Amygdala (tissue), 56 donors: Measurements from ENCODE around the gene PLD4.
"Not testable (repeated sequence)": the region's sequence is repeated elsewhere in the genome, so short reads cannot be mapped to it uniquely, and the experiment has no call there.

Experiments
- DNase-seq, 56 donors: peaks; one replicate each; lab custom pipeline; 2025; lab: John Stamatoyannopoulos, UW

PLD4 gene

DNA sequence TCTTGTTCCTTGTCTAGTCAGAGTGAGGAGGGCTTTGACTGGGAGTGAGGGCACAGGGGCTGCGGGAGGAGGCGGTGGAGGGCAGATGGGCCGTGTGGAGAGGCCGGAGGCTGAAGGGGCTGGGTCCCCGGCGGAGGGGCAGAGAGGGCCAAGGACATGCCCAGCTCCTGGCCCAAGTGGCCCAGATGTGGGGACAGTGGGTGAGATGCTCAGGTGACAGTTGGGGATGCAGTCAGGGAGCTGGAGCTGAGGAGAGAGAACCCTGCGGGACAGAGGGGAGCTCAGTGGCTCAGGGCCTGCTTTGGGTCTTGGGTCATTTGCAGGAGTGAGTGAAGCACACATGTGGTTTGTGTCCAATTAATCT lies 26.5 kb upstream of the PLD4 start:
- no peak for DNase-seq

DNA sequence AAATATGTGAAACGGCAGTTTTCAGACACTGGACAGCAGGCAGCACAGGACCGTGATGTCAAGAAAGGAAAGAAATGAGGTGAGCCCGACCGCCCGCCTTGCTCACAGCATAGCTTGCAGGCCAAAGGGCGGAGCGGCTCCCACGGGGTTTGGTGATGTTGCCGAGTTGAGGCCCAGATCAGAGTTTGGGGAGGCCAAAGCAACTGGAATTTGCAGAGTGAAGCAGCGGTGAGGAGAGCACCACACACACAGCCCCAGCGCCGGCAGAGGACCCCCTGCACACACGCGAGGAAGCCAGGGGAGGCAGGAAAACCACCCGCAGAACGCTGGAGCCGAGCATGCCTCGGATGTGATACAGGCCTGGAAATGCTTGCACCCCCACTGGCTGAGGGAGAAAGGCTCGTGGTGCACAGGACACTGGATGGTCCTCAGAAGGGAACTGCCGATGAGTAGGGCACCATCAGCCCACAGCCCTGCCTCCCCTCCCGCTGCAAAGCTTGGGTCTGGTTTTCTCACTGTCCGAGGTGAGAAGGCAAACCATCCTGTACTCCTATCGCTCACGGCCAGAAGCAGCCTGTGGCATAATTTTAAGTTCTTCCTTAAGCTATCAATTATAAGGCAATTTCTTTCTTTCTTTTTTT lies 25.7 kb upstream of the PLD4 start:
- no peak for DNase-seq

DNA sequence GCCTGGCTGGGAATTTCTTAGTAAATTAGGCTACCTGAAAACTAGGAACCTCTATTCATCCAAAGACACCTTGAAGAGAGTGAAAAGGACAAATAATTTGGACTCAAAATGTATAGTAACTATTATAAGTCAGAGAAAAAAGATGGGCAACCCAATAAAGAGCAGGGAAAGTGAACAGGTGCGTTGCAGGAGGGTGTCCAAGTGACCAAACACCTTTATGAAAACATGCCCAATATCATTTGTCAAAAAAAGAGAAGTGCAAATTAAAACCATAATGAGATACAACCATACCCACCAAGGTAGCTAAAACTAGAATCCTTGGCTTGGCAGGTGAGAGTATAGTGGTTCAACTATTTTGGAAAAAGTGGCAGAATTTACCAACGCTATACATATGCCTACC lies 24.9 kb upstream of the PLD4 start:
- DNase-seq = no peak

DNA sequence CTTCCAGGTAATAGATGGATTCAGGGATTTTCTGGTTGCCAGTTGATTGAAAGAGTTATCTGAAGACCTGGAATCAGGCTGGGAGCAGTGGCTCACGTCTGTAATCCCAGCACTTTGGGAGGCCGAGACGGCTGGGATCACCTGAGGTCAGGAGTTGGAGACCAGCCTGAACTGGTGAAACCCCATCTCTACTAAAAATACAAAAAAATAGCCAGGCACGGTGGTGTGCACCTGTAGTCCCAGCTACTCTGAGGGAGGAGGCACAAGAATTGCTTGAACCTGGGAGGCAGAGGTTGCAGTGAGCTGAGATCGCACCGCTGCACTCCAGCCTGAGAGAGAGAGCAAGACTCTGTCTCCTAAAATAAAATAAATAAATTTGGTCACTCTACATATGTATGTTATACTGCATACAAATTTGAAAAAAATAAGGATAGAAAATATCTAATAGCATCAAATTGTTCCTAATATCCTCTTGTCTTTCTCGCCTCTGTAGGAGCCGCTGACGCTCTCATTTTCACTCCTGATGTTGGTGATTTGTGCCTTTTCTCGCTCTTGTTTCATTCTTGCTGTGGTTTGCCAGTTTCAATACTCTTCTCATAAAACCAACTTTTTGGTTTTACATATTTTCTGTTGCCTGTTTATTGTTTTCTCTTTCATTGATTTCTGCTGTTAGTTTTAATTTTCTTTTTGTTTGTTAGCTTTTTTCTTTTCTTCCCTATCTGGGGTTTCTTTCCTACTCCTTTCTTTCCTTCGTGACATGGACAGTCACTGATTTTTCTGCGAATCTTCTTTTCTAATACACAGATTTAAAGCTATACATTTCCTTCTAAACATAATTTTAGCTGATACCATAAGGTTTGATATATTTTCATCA lies 23.8 kb upstream of the PLD4 start:
- DNase-seq = no peak

DNA sequence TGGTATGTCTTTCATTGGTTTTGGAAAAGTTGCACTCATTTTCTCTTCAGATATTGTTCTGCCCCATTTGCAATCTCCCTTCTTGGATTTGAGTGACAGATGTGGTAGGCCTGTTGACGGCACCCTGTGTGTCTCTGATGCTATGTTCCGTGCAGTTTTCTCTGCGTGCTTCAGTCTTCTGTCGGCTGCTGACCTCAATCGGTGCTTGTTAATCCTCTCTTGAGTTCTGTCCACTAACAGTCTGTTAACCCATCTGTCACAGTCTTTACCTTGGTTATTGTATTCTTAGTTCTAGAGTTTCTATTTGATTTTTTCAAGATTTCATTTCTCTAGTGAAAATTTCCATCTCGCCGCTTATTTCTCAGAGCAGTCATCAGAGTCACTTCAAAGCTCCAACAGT lies 20.7 kb upstream of the PLD4 start:
- DNase-seq = no peak

DNA sequence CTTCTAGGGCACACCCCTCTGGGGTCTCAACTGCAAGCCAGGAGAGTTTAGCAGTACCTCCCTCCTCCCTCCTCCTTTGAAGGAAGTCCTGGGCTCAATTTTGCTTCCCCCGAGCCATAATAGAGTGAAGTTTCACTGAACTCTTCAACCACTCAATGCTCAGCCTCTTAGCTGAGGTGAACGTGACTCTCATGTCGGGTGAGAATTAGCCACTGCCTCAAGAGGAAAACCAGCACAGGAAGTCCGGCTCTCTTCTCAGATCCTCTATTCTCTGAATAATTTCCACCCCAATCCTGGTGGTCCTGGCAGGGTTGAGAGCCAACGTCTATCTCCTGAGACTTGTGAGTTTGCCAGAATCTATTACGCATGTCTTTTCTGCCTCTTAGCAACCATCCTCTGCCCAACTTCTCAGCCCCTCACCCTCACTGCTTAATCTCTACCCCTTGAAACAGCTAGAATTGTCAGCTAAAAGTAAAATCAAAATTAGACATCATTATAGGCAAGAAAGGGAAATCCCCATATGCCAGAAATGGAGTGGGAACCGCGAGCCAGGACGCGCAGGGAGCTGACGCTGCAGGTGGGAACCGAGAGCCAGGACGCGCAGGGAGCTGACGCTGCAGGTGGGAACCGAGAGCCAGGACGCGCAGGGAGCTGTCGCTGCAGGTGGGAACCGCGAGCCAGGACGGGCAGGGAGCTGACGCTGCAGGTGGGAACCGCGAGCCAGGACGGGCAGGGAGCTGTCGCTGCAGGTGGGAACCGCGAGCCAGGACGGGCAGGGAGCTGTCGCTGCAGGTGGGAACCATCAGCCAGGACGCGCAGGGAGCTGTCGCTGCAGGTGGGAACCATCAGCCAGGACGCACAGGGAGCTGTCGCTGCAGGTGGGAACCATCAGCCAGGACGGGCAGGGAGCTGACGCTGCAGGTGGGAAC lies 19.8 kb upstream of the PLD4 start:
- not testable (repeated sequence) for DNase-seq

DNA sequence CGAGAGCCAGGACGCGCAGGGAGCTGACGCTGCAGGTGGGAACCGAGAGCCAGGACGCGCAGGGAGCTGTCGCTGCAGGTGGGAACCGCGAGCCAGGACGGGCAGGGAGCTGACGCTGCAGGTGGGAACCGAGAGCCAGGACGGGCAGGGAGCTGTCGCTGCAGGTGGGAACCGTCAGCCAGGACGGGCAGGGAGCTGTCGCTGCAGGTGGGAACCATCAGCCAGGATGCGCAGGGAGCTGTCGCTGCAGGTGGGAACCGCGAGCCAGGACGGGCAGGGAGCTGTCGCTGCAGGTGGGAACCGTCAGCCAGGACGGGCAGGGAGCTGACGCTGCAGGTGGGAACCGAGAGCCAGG lies 19.1 kb upstream of the PLD4 start:
- DNase-seq = not testable (repeated sequence)

DNA sequence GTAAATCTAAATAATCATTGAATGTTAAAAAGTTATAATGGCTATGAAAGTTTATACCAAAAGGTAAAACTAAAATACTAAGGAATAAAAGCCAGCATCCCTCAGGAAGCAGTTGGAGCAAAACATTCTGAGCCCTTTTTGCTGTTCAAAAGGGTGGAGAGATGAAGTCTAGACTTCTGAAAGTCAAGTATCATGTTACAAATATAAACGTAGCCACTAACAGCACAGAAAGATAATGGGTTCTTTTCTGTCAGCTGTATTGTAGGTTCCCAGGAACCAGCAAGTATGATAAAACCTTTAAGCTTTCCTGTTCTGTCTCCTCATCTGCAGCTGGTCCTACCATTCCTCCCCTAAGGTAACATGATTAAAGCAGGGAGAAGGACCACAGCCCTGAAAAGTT lies 16.4 kb upstream of the PLD4 start:
- no peak for DNase-seq

DNA sequence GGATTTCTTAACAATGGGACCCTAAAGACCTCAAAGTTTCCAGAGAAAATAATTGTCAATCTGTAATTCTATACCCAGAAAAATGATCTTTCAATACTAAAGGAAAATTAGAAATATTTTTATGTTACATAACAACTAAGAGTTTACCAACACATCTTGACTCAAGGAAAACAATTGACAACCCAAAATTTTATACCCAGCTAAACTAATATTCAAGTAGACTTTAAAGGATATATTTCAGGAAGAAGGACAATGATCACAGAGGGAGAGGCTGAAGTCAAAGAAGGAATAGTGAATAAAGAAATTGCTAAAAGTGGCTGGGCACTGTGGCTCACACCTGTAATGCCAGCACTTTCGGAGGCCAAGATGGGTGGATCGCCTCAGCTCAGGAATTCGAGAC lies 12.6 kb upstream of the PLD4 start:
- DNase-seq = no peak

DNA sequence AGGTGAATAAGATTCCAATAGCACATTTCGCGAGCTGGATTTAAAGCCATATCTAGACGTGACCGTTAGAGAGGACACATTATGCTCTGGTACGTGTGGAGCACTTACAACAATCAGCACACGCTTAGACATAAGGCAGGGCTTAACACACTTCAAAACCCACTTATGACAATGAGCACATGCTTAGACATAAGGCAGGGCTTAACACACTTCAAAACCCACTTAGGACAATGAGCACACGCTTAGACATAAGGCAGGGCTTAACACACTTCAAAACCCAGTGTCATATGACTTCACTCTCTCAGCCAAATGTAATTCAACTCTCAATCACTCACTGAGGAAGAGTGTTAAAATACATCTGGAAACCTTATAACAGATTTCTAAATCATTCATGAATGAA lies 11.2 kb upstream of the PLD4 start:
- no peak for DNase-seq

DNA sequence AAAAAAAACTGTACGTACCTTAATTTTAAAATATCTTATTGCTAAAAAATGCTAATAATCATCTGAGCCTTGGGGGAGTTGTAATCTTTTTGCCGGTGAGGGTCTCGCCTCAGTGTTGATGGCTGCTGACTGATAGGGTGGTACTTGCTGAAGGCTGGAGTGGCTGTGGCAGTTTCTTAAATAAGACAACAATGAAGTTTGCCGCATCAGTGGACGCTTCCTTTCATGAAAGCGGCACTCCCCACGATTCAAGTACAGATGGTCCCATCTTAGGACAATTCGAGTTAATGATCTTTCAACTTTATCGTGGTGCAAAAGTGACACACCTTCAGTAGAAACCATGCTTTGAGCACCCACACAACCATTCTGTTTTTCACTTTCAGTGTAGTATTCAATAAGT lies 7.6 kb upstream of the PLD4 start:
- DNase-seq = no peak

DNA sequence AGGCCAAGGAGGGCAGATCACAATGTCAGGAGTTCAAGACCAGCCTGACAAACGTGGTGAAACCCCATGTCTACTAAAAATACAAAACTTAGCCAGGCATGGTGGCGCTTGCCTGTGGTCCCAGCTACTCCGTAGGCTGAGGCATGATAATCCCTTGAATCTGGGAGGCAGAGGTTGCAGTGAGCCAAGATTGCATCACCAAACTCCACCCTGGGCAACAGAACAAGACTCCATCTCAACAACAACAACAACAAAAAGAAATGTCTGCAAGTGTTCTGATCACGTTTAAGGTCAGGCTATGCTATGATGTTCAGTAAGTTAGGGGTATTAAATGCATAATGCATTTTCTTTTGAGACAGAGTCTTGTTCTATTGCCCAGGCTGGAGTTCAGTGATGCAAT lies 6.7 kb upstream of the PLD4 start:
- no peak for DNase-seq

DNA sequence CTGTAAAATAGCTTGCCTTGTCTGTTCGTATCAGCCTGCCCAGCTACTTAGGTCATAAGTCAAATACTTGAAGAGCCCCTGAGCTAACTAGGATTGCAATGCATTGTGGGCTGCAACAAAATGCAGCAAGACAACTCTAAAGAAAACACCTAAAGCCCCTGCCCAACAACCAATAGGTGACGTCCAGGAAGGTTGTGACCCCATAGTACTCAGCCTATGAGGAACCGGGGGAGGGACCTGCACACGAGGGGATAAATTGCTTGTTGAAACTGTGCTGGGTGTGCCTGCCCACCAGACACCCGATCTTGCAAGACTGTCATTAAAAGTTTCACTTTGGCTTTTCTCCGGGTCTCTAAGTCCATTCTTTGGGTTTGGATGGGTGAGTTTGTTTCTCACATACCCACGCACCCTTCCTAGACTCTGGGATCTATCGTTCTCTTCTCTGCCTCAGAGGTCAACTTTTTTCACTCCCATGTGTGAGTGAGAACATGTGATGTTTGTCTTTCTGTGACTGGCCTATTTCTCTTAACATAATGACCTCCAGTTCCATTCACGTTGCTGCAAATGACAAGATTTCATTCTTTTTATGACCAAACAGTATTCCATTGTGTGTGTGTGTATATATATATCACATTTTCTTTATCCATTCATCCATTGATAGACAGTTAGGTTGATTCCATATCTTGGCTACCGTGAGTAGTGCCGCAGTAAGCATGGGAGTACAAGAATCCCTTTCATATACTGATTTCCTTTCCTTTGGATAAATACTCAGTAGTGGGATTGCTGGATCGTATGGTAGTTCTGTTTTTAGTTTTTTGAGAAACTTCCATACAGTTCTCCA lies 5.3 kb upstream of the PLD4 start:
- DNase-seq = not testable (repeated sequence)

DNA sequence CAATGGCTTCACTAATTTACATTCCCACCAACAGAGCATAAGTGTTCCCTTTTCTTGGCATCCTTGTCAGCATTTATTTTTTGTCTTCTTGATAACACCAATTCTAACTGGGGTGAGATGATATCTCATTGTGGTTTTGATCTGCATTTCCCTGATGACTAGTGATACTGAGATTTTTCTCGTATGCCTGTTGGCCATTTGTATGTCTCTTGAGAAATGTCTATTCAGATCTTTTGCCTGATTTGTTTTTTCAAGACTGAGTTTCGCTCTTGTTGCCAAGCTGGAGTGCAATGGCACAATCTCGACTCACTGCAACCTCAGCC lies 4.7 kb upstream of the PLD4 start:
- DNase-seq = no peak

DNA sequence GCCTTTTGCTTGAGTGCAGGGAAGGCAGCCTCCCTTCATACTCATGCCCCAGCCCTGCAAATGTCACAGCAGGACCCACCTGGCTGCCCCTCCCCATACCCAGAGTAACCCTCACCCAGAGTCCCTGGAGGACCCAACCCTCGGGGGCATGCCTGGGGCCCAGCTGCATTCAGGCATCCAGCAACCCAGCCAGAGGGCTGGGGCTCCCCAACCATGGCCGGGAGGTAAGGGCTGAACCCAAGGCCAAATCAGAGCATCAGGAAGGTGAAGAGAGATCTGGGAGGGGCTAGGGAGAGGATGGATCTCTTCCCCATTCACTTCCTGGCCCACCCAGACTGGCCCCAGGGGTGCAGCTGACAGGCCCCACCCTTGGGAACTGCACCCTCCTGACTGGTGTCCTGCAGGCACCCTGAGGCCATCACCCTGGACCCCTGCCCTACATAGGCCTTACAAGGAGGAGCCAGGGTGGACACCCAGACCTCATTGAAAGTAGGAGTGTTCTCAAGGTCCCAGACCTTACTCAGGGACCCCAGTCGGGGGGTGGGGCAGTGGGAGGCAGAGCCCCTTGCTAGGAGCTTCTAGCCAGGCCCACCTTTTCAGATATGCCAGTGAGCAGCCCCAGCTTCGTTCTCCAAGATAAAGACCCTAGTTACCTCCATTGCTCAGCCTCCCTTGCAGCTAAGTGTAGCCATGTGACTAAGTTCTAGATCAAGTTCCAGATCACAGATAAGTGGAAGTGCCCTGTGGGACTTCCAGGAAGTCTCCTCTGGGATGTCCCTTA lies 849 bp upstream of the PLD4 start:
- no peak for DNase-seq

DNA sequence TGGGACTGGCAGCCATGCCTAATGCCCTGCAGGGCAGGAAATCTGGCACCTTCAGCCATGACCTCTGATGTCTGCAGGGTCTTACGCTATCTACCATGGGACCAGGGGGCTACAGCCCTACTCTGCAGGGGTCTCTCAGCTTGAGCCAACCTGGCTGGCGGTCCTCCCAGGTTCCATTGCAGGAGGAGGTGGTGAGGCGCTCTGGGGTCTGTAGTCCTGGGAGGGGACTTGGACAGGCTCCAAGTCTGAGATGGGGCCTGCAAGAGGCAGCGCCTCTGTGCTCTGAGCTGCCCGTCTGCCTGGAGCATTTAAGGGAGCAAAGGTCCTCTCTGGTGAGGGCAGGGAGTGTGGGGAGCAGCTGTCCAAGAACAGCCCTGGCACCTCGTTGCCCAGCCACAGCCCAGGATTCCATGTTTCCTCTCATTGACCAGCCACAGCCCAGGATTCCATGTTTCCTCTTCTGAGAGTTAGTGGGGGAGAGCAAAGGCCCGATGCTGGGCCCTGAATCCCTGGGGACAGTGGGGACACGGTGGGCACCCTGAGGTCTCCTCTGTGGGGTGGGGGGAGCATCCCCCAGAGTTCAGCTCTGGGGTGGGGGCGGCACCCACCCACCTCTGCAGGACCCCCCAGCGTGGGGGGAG lies 655 bp downstream of the PLD4 start:
- DNase-seq = no peak

DNA sequence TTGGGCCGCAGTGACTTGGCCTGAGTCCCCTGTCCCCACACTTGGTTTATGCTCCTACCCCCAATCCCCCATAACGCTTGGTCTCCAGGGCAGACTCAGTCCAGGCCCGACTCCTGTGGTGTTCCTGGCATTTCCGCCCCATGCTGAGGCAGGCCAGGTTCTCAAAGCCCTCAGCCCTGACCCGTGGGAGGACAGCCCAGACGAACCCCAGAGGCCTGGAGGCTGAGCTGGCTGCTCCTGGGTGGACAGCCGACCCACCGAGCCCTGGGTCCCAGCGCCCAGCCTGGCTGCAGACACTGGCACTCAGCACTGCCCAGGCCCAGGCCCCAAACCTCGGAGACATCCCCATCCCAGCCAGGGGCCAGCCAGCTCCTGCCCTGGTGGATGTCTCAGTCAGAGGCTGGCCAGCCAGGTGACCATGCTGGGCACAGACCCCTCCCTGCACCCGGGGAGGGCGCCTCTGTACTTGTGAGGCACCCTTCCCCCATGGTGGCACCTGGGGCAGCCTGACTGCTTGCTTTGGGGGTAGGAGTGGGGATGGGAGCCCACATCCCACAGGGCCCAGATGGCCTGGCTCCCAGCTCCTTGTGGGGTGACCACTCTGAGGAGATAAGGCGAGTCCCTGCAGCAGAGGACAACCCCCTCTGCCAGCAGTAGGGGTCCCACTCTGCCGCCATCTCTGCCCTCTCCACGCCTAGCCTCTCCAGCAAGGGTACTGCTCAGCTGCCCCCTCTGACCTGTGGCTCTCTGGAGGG lies 1.4 kb downstream of the PLD4 start:
- no peak for DNase-seq

DNA sequence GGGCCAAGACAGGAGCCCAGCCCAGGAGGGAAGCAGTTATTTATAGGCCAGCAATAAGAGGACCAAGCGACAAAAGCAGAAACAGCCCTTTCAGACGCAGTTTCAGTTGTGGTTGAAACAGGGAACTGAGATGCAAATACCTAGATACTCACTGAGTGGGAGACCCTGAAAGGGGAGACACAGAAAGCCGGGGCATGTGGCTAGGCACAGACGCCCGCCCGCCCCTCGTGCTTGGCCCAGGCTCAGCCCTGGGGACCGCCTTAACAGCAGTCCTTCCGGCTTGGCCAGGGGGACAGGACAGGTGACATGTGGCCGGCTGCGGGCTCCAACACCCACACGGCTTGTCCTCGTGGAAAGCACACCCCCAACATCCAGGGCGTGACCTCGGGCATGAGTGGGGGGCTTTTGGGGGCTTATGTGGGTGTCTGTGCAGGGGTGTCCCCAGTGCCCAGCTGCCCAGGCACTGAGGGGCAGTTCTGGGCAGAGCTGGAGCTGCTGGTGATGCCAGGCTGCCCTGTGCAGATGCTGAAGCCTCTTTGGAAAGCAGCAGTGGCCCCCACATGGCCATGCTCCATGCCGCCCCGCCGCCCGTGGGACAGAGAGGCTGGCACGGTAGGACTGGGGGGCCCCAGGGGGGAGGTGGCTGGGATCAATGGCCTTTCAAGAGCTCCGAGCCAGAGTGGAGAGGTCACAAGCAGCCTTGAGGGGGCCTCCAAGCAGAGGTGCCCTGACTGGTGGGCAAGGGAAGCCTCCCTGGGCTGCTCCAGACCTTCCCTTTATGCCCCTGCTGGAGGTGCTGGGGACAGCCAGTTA lies 2.1 kb downstream of the PLD4 start:
- DNase-seq = peak in 2 of 56 donors; percentile 26 to 28
